Bone marrow (tissue), 2 donors: Measurements from ENCODE around the gene KIAA1217.

ENCODE experiments used
- DNase-seq, 2 donors: peaks; one replicate each; lab custom pipeline; 2025; lab: John Stamatoyannopoulos, UW

The KIAA1217 gene

GRCh38 chr10:24596217-24596930 lies 387.4 kb downstream of the KIAA1217 start:
- no peak for DNase-seq

GRCh38 chr10:24597426-24597825 lies 388.5 kb downstream of the KIAA1217 start:
- no peak for DNase-seq
